Subcutaneous abdominal adipose tissue (tissue), 5 donors: ENCODE results near the gene PARD3.

Source experiments
- H3K27ac ChIP-seq: one replicate; pipeline ENCODE4 v1.7.0; 2013; ENCODE audit warnings: low read depth, mild to moderate bottlenecking, inconsistent platforms, low read length, moderate library complexity
- H3K27me3 ChIP-seq, 5 donors: one replicate each; pipeline ENCODE4 v1.7.0; 2013; ENCODE audit warnings: low read length in 5 of 5, inconsistent platforms in 1 of 5; ENCODE audit not compliant: control insufficient read depth in 5 of 5, insufficient read depth in 4 of 5
- H3K36me3 ChIP-seq, 5 donors: one replicate each; pipeline ENCODE4 v1.7.0; 2013; ENCODE audit warnings: low read length in 5 of 5; ENCODE audit not compliant: control insufficient read depth in 5 of 5, insufficient read depth in 5 of 5
- H3K4me1 ChIP-seq, 5 donors: one replicate each; pipeline ENCODE4 v1.7.0; 2013; ENCODE audit warnings: low read length in 5 of 5, mild to moderate bottlenecking in 3 of 5, moderate library complexity in 1 of 5; ENCODE audit not compliant: control insufficient read depth in 5 of 5, insufficient read depth in 5 of 5
- H3K4me3 ChIP-seq, 5 donors: one replicate each; pipeline ENCODE4 v1.7.0; 2013; ENCODE audit warnings: low read length in 5 of 5, low read depth in 1 of 5
- H3K9ac ChIP-seq, 5 donors: one replicate each; pipeline ENCODE4 v1.7.0; 2013; ENCODE audit warnings: low read length in 5 of 5, mild to moderate bottlenecking in 4 of 5, moderate library complexity in 3 of 5
- H3K9me3 ChIP-seq, 5 donors: one replicate each; pipeline ENCODE4 v1.7.0; 2013; ENCODE audit warnings: low read length in 5 of 5; ENCODE audit not compliant: control insufficient read depth in 5 of 5
- donor health status: healthy.
- donor health status: healthy.
- donor health status: healthy.
- donor health status: healthy.
- donor health status: healthy.

Gene PARD3

DNA sequence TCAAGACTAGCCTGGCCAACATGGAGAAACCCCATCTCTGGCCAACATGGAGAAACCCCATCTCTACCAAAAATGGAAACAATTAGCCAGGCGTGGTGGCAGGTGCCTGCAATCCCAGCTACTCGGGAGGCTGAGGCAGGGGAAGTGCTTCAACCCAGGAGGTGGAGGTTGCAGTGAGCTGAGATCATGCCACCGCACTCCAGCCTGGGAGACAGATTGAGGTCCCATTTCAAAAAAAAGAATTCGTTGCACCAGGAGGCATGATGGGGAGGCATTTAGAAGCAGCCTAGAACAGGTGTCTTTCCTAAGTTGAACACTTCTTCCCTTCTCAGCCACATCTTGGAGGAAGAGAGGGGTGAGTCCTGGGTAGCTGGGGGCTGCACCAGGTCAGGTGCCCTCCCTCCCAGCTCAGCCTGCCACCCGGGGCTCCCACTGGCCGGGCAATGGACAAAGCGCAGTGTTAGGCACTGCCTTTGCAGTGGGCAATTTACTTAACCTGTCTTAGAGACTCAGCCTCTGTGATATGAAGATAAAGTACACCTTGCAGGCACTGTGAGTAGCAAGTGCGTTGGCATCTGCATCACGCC lies 726.8 kb downstream of the PARD3 start:
- Histone ChIP-seq H3K9me3 (peaks cover 4 to 12% (median 8%) of the 10 kb centered on the region in 5 donors), H3K9ac (no peak overlapping the region), H3K4me1 (no peaks in the 10 kb centered on the region), H3K4me3 (no peak overlapping the region), H3K27me3 (no peaks in the 10 kb centered on the region), H3K27ac (no peak overlapping the region), H3K36me3 (no peaks in the 10 kb centered on the region)

DNA sequence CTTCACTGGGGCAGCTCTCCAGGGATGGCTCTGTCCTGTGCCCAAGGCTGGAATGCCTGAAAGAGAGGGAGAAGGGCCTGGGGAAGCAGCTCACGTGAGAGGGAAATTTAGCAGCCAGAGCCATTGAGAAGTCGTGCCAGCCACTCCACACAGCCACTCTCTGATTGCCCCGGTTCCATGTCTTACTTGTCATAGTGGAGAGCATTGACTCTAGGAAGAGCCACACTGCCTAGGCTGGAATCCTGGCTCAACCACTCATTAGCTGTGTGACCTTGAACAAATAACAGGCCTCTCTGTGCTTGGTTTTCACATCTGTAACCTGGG lies 728.0 kb downstream of the PARD3 start:
- H3K27ac ChIP-seq: no peak overlapping the region
- no peak overlapping the region for H3K9ac ChIP-seq
- no peaks in the 10 kb centered on the region for H3K36me3 ChIP-seq
- H3K9me3 ChIP-seq: peaks cover 4 to 12% (median 9%) of the 10 kb centered on the region in 5 donors
- no peaks in the 10 kb centered on the region for H3K4me1 ChIP-seq
- no peaks in the 10 kb centered on the region for H3K27me3 ChIP-seq
- no peak overlapping the region for H3K4me3 ChIP-seq

DNA sequence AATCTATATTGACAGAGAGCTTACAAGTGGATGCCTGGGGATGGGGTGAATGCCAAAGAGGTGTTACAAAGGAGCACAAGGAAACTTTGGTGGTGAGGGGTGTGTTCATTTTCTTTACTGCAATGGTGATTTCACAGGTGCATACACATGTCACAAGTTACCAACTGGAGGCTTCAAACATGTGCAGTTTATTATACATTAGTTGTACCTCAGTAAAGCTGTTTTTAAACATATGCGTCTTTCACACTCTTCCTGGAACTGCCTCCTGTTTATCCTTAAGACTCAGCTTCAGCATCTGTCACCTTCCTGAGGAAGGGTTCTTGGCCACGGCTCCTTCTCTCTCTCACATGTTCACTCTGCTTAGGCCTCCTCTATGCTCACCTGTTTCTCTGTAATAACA lies 731.5 kb downstream of the PARD3 start:
- Histone ChIP-seq H3K4me1 (peaks cover 0 to 15% (median 10%) of the 10 kb centered on the region in 5 donors), H3K36me3 (no peaks in the 10 kb centered on the region), H3K27me3 (no peaks in the 10 kb centered on the region), H3K9ac (no peak overlapping the region), H3K4me3 (no peak overlapping the region), H3K9me3 (peaks cover 4 to 12% (median 9%) of the 10 kb centered on the region in 5 donors), H3K27ac (no peak overlapping the region)

DNA sequence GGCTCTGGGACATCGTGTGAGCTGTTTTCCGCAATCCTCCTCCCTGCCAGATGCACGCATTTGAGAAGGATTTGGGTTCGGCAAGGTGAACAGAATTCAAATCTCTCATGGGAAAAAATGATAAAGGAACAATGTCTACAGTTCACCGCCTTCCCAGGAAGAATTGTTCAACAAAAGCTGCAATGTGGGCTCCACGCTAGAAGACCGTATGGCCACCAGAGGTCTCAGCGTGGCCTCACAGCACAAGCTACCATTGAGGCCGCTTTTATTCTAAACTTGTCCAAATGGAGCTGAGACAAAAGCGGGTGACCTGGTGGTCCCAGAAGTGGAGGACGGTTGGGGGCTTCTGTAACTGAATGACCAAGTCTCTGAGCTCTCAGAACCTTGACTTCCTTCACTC lies 733.1 kb downstream of the PARD3 start:
- H3K27me3 ChIP-seq: no peaks in the 10 kb centered on the region
- H3K9ac ChIP-seq: no peak overlapping the region
- no peak overlapping the region for H3K27ac ChIP-seq
- H3K9me3 ChIP-seq: peaks cover 4 to 12% (median 9%) of the 10 kb centered on the region in 5 donors
- no peak overlapping the region for H3K4me3 ChIP-seq
- H3K36me3 ChIP-seq: no peaks in the 10 kb centered on the region
- H3K4me1 ChIP-seq: peaks cover 0 to 22% (median 20%) of the 10 kb centered on the region in 5 donors

DNA sequence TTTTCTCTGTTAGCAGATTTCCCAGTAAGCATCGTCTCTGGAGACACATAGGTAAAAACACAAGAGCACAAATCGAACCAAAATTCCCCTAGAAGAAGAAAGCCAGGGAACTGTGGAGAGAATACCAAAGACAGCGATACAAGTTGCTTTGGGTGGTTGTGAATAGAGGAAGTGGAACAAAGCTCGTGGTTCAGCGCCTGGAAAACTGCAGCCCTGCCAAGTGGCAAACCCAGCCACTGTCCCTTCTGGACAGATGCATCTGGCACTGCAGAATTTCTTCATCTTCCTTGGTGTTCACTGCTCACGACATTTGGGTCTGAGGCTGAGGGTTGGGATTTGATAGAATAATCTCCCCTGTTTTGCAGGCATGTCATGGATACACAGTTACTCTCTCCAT lies 733.8 kb downstream of the PARD3 start:
- Histone ChIP-seq H3K27ac (no peak overlapping the region), H3K36me3 (no peaks in the 10 kb centered on the region), H3K9ac (no peak overlapping the region), H3K27me3 (no peaks in the 10 kb centered on the region), H3K9me3 (peaks cover 4 to 15% (median 12%) of the 10 kb centered on the region in 5 donors), H3K4me1 (peaks cover 0 to 22% (median 20%) of the 10 kb centered on the region in 5 donors), H3K4me3 (no peak overlapping the region)

DNA sequence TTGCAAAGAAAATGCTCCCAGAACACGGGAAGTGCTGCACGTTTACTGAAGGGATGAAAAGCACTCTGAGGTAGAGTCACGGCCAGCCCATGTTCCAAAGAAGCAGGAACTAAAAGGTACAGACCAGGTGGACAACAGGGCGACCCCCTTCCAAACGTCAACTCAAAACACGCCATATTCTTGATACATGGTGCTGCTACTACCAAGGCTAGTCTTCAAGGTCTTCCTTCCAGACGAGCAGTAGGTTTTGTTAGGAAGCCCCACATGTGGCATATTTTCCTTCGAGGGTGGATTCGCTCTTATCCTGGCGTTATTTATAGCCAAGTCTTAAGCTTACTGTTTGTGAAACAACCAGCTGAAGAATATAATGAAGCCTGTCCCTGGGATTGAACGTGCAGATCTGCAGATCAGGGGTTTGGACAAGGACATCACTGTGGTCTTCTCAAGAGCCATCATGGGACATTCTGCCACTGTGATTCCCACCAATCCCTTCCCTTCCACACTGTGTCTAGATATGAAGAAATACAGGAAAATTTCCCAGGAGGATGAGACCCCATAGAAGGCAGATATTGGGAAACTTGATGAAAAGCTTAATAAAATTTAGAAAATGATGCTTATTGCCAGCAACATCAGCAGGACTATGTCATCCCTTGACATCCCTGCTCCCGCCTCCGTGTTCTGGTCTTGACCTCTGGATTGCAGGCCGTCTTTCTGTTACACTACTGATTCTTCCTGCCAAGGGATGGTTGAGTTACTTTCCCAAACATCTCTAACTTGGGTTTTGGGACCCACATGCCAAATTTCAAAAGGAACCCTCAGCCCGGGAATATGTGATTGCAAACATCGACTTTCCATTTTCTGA lies 734.4 kb downstream of the PARD3 start:
- Histone ChIP-seq H3K36me3 (no peaks in the 10 kb centered on the region), H3K9ac (no peak overlapping the region), H3K27me3 (no peaks in the 10 kb centered on the region), H3K9me3 (peaks cover 4 to 16% (median 12%) of the 10 kb centered on the region in 5 donors), H3K4me1 (peaks cover 0 to 22% (median 20%) of the 10 kb centered on the region in 5 donors), H3K4me3 (no peak overlapping the region), H3K27ac (no peak overlapping the region)

DNA sequence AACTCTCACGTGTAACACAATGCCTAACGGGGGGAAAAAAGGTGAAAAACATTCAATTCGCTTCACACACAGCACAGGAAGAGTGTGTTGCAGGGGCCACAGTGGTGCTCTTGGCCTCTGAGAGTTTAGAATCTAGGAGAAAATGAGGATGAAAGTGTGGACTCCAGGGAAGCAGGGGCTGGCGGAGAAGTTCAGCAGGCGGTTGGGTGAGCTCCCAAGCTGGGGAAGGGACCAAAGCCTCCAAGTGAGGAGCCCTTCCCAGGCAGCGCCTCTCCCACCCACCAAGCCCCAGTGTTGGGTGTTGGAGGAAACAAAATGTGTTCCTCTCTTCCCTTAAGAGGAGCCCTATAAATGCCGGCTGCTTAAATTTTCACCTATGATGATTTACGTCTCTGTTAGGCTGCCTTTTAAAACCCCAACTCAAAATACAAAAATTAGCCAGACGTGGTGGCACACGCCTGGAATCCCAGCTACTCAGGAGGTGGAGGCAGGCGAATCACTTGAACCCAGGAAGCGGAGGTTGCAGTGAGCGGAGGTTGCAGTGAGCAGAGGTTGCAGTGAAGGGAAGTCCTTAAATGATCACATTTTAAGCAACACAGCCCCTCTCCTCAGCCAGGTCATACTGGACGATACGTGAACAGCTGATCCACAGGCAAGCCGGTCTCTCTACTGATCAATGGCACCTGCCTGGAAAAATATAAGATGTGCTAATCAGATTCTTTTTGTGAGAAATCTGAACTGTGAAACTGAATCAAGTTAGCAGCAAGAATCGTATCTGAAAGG lies 735.2 kb downstream of the PARD3 start:
- Histone ChIP-seq H3K4me1 (peaks cover 0 to 22% (median 20%) of the 10 kb centered on the region in 5 donors), H3K36me3 (no peaks in the 10 kb centered on the region), H3K27me3 (no peaks in the 10 kb centered on the region), H3K27ac (no peak overlapping the region), H3K9ac (no peak overlapping the region), H3K4me3 (no peak overlapping the region), H3K9me3 (peaks cover 4 to 16% (median 12%) of the 10 kb centered on the region in 5 donors)

DNA sequence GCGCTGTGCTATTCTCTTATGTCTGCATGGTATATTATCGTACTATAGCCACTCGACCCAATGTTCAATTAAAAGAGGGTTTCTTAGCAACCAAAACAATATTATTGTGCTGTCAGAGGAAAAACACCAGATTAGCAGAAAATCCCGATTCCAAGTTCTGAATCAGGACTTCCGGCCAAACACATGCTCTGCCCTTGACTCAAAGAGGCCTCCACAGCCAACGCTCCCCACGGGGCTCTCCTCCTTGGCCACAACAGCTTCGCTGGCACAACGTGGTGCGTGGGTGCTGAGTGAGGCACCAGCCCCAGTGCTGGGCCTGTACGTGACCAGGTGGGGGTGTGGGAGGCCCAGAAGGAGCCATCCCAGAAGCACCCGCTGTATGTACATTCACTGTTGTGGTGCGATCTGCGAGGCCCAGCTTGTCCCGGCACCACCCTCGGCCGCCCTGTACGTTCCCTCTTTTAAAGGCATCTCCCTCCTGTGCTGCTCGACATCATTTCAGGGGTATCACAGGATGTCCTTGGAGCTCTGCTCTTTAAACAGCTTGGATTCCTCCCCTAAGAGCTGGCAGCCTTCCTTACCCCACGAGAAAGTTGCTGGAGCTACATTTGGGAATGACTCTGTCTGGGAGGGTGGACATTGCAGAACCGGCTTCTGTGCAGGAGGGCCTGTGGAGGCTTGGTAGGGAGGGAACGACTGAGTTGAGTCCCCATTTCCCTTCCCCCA lies 736.2 kb downstream of the PARD3 start:
- Histone ChIP-seq H3K4me3 (no peak overlapping the region), H3K9me3 (peaks cover 4 to 14% (median 5%) of the 10 kb centered on the region in 5 donors), H3K36me3 (no peaks in the 10 kb centered on the region), H3K27me3 (no peaks in the 10 kb centered on the region), H3K27ac (no peak overlapping the region), H3K9ac (no peak overlapping the region), H3K4me1 (peaks cover 0 to 22% (median 20%) of the 10 kb centered on the region in 5 donors)

DNA sequence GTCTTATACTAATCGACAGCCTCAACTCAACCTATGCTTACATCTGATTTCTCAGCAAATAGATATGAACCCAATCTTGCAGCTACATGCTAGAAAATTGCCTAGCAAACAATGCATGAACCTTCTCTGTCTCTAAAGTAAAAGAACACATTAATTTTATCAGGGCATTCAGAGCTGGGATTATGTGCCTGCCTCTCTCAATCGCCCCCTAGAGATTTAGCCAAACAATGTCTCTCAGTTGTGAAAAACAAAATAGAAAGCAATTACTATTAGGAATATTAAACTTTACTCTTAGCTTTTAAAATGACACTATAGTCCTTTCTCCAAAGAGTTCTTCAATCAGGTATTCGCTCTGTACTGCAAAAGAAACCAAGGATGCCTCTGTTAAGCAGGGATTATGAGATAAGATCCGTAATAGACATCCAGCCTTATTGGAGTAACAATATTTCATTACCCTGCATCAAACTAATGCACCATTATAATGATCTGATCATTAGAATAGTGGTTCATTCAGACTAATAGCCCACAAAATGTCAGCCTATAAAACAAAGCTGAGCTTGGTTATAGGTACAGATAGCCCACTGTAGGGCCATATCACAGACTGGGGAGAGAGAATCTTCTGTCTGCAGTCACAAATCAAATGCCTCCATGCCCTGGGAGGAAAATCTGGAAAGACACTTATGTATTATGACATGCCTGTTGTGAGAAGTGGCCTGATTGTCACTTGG lies 736.9 kb downstream of the PARD3 start:
- Histone ChIP-seq H3K27ac (no peak overlapping the region), H3K27me3 (no peaks in the 10 kb centered on the region), H3K4me1 (peaks cover 0 to 22% (median 20%) of the 10 kb centered on the region in 5 donors)

More for the DNA sequence above, 736.9 kb downstream of the PARD3 start:
- H3K9me3 ChIP-seq: peaks cover 0 to 6% (median 0%) of the 10 kb centered on the region in 5 donors
- no peaks in the 10 kb centered on the region for H3K36me3 ChIP-seq
- H3K4me3 ChIP-seq: no peak overlapping the region
- no peak overlapping the region for H3K9ac ChIP-seq
